IPS-NIHi7 (cell line): Measurements from ENCODE around the gene MRTFA.

Experiments used
- DNase-seq: peaks from one replicate; pipeline ENCODE4 v3.0.0; 2012; ENCODE audit warnings: mixed read lengths; ENCODE audit errors: extremely low spot score

Gene MRTFA

DNA sequence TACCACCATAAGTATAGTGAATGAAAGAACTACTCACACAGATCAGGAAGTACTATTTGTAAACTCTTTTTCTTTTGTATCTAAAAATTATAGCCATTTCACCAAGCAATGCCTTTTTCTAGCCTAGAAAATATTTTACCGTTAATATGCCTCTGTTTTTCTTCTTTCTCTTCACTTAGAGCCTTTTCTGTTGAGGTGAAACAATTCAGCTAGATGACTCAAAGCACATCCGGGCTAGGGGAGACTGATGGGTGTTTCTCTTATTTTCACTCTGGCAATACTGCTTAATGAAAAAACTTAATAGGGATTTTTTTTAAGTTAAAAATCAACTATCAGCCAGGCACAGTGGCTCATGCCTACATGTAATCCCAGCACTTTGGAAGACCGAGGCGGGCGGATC lies 172.8 kb downstream of the MRTFA start:
- DNase-seq = no peak

DNA sequence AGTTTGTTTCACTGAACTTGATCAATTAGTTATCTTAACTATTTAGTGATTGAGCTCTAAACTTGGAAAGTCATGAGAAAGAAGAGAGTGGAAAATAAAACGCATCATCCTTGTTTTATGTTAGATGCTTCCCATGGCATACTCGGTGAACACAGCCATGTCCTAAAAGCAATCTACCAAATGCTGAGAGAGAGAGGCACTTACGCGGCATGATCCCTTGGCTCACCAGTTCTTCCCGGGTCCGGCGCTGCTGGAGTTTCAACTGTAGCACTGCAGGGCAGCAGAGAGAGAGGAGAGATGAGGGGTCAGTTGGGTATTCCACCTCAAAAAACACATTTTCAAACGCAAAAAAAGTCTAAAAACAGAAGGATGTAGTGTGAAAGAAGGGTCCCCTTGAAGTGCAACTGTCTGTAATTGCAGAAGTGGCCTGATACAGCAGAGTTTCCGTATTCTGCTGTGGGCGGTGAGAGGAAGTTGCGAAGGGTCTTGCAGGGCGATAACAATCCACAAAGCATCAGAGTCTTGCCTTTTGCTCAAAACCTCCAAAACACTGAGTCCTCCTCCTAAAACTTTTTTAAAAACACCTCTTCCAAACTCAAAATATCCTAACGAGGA lies 173.4 kb downstream of the MRTFA start:
- no peak for DNase-seq

DNA sequence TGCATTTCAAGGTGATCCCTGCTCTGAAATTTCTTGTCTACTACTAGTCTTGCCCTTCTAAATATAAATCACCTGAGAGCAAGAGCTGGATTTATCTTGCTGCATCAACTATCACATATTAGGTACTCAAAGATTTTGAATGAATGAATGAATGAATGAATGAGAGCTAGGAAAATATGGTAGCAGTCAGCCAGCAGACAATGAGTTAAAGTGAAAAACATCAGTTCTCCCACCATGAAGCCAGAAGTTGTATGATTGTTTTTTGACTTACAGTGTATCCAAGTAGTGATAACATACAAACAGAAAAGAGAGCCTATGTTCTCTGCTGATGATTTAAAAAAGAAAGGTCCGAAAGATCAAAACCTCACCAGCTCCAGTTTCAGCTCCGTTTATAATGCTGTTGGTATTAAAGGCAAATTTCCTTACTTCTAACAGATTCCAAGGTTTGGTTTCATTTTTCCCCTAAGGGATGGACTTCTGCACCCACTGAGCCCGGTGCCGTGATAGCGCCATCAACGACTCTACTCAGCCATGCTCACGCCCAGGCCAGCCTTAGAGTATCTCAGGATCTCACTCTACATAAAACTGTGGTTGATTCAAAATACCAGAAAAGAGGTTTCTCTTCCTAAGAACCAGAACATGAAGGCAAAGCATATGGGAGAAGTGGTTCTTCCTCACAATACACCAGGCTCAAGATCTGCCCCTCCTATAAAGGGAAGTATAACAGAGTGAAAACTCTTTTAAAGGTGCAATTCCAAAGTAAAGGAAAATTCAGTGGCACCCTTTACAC lies 174.1 kb downstream of the MRTFA start:
- no peak for DNase-seq

DNA sequence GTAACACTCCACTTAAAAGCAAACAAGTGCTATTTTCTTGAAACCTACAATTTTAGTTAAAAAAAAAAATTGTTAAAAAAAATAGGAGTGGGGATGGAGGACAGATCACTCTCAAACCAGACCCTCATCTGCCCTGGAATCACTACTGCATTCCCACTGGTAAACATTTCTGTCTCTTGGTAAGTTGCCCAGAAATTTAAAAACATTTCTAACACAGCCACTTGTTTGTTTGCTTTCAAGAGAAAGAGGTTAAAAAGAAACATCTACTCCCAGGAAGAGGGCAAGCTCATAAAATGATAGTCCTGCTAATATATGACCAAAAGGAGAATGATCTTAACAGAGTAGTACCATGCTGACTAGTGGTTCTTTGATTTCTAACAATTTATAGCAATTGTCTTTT lies 182.8 kb downstream of the MRTFA start:
- DNase-seq = no peak

DNA sequence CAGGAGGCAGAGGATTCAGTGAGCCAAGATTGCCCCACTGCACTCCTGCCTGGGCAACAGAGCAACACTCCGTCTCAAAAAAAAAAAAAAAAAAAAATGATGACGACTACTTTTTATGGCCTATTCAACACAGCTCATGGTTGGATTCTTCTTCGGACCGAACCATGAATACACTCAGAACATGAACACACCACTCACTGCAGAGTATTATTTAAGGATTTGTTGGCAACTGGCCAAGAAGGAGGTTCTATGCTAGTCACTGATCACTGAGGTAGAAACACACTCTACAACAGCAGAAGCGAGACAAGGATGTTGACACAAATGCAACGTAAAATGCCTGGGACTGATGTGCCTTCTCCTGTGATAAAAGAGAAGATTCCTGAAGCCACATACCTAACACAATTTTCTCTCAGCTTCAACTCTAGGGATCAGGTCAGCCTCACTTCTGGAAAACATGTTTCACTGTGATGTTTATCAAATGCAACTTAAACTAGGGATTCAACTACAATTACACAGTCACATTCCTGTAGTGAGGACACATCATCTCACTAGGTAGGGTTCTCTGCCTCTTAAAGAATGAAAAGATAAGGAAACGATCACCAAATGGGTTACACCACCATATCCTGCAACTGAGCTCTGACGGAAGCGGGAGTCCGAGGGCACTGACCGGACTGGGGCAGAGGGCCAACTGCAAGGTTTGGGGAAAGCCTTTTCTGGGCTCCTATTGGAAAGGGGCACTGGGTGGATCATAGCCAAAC lies 183.6 kb downstream of the MRTFA start:
- DNase-seq = no peak

DNA sequence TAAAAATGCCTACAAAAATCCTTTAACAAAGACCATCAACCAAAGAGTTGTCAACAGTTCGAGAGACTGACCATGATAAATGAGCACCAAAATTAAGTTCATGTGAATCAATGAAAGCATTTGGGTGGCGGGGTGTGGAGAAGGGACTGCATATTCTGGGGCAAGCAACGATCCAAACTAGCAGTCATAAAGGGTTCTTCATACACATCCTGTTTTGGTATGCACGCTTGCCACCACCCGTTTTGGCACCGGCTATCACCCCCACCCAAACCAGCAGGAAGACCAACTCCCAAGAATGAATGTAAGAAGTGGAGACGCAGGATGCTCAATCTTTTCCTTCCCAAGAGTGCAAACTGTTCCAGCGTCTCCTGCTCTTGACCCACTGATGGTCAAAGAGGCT lies 185.3 kb downstream of the MRTFA start:
- no peak for DNase-seq

DNA sequence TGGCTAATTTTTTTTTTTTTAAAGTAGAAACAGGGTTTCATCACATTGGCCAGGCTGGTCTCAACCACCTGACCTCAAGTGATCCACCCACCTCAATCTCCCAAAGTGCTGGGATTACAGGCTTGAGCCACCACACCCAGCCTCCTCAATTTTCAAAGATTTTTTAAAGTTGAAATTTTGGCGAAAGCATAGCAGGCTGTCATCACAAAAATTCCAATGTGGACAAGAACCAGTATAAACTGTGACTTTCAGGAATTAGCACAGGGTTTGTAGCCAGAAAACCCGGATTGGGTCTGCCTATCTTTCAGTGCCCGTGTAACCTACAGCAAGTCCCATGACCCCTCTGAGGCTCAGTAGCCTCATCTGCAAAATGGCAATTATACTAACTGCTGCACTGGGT lies 185.9 kb downstream of the MRTFA start:
- DNase-seq = no peak

DNA sequence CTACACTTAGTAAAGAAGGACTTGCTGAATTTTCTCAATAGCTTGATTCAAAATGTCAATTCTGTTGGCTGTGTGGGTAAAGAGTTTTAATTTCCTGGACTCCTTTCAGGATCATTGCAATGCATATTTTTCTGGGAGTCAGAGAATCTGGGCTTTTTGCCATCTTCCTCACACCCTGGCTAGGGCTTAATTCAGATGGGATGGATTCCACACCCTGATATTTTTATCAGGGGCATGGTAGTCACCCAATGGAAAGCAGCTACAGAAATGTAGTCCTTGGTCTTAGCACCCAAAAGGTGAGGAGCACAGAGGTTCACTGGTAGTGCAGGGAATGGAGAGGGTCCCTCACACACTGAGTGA lies 186.9 kb downstream of the MRTFA start:
- DNase-seq = no peak

DNA sequence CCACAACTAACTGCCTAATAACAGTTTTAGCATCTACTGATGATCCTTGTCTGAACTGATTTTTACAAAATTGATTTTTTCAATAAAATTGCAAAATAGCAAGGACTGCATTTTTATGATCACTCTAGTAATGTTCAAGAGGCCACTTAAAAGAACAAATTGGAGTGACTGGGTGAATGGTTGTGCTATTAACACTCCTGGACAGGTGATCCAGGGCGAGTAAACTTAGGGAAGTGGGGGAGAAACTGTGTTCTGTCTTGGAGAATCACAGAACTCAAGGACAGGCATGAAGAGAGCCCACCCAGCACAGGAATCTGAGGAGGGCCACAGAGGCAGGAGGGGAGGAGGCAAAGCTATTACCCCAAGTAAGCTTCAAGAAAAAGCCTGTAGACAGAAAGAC lies 190.3 kb downstream of the MRTFA start:
- no peak for DNase-seq

DNA sequence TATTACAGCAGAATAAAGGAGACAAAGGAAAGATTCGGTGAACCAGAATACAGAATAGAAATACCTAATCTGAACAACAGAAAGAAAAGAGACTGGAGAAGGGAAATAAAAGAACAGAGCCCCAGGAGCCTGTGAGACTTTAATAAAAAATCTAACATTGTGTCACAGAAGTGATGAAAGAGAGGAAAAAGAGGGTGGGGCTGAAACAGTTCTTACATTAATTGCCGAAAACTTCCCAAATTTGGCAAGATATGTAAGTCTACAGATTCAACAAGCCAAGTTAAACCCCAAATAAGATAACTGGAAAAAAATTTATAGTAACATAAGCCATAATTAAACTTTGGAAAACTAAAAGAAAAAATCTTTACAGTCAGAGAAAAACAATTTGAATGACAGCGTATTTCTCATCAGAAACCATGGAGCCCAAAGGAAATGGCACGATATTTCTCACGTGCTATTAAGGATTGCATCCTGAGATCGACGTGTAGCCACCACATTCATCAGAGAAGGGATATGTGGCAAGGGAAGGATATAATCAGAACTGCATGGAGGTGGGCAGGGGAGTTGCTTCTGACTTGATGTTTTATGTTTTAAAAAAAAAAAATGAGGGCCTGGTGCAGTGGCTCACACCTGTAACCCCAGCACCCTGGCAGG lies 192.2 kb downstream of the MRTFA start:
- no peak for DNase-seq

DNA sequence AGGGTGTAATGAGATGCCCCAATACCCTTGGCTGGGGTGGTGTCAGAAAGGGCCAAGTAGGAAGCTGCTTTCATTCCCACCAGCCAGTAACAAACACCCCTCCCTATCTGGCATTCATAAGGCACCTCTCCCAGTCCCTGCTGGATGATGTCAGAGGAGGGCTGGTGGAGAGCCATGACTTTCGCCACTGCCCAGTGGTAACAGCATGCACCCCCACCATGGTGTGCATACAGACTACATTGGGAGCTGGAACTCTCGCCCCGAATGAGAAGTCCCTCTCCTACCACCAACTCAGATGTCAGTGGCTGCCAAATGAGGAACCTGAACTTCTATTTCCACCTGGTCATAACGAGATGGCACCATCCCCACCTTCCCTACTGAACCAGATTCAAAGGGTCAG lies 192.8 kb downstream of the MRTFA start:
- no peak for DNase-seq

DNA sequence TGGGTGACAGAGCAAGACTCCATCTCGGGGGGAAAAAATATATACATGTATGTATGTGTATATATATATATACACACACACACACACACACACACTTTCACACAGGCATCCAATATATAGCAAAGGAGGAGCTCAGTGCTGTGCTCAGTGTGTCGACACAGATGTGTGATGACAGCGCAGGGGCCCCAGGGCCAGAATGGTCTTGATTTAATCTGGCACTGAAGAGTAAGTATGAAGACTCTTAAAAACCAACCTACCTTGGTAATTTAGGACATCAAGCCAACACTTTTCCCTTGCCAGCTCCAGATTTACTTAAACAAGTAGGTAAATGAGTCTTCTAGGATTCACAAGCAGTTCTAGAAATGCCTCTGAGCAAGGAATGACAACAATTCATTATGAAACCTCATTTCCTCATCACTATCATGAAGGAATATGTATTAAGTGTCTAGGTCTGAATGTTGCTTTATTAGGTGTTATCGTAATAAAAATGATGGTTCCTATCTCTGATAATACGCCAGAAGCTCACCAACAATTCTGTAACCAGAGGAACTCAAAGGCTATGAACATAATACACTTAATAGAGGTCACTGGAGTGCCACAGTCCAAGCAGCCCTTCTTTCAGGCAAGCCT lies 194.6 kb downstream of the MRTFA start:
- DNase-seq = no peak

DNA sequence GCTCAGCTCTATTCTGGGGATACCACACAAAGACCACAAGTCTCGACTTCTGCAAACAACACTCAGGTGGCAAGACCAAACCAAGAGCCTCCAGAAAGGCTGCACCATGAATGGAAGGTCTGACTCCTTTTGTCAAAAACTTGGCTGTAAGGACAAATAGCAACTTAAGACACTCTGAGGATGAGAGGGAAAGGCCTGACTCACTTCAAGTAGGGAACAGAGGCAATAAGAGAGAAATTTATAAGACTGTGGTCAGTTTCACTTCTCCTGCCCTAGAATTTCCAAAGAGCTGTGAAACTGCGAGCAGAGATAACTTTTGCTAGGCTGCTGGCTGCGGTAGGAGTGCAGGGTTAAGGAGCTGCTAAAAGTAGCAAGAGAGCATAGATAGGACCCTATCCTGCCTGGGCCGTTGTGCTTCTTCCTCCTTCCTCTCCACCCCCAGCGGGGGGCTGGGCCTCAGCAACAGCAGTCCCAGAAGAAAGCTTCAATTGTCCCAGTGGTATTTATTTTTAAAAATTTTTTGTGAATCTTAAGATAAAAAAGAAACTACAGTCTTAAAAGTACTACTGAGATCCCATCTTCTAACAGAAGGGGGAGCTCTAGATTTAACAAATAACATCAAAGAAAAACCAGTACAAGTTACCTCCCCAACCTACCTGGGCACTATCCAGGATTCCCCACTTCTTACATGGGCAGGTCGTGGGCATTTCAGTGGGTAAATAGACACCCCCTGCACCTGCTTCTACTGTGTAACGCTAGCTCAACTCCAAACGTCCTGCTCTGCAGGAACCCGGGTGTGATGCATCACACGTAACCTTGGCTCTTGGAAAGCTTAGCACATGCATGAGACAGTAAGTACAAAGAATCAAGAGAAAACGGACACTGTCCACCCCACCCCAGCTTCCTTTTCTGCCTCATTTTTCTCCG lies 199.8 kb downstream of the MRTFA start:
- peak; percentile 61 for DNase-seq

DNA sequence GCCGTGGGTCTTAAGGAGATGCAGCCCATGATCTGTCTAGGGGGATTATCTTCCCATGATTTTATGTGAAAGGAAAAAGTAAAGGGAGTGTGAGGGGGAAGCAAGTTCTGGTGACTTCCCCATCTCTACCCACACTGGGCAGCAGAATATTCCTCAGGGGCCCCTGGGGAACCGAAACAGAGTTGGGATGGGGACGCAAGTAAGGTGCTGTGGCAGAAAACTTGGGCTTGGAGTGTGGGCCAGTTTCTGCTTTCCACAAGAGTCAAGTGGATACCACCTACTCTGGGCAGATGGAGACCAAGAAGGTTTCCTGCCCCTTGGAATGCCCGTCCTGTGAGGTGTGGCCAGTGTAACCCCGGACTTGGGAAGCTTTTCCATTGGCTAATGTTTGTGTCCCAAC lies 201.8 kb downstream of the MRTFA start:
- no peak for DNase-seq

DNA sequence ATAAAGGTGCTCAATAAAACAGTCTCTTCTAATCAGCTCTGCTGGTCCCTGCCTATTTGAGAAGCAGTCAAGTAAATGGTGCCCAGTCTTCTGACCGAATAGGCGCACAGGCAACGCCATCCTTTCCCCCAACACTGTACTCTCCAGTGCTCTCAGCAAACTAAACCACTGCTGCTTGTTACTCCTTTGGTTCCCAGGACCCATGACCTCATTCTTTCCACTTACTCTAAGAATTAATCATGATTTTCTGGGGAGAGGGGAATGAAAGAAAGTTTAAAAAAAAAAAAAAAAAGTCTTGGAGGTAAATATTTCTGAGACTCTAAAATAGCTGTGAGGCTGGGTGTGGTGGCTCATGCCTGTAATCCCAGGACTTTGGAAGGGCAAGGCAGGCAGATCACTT lies 202.4 kb downstream of the MRTFA start:
- no peak for DNase-seq

DNA sequence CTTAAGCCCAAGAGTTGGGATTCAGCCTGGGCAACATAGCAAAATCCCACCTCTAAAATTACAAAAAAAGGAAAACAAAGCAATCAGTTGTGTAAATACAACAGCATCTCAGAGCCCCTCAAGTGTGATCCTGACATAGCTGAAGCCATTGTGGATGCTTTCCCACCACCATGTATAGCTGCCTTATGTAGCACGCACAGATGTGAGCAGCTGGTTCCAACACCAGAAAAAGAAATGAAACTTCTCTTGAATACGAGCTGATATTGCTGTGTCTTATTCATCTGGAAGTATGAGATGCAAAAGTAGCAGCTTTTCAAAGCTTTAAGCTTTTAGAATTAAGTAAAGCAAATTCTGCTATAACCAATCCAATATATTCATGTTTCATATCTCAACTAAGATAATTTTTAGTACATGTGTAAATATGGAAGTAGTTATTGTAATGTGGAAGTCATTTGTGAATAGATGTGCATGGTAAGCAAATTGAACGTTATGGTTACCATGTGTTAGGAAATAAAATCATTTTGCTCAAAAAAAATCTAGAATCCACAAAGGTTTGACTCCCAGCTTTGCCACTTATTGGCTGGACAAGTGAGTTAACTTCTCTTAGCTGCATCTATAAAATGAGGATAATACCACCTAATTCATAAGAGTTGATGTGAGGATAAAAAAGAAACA lies 203.0 kb downstream of the MRTFA start:
- no peak for DNase-seq

DNA sequence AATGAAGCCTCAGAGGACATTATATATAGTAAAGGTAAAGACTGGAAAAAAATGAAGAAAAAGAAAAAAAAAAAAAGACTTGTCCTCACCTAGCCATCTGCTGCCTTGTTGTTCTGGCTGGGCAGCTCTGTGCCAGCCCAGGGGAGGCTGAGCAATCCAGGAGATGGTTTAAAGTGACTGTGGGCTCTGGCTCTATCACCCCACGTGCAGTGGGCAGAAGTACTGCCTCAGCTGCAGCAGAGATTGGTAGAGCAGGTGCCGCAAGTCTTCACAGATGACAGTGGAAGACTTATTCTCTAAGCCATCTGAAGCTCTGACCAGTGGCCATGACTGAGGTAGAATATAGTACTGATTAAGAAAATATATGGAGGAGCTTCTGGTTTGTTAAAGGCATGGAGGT lies 203.9 kb downstream of the MRTFA start:
- no peak for DNase-seq

DNA sequence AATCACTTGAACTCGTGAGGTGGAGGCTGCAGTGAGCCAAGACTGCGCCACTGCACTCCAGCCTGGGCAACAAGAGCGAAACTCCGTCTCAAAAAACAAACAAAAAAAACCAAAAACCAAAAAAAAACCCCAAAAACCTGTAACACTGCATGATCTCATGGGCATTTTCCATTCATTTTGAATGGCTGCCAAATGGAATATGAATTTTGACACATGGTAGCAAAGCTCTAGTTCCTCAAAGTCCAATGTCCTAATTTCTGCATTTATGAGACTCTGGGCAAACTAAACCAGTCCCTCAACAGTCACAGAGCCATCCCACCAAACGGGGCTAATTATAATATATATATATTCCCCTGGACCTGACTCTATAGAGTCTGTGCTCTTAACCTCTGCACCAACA lies 204.4 kb downstream of the MRTFA start:
- no peak for DNase-seq

DNA sequence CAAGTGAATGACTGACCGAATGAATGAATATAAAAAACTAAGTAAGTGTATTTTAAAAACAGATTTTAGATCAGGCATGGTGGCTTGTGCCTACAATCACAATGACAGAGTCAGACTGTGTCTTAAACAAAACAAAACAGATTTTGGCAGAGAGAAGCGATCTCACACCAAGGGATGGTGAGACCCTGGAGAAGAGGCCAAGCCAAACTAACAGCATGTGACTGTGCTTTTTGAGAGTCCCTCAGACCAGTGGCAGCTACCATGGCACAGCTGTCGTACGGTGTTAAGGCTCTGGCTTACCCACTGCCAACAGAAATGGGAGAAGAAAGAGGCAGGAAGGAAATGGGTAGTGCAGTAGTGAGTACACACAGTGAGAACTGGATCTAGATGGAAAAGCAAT lies 205.5 kb downstream of the MRTFA start:
- DNase-seq = no peak

DNA sequence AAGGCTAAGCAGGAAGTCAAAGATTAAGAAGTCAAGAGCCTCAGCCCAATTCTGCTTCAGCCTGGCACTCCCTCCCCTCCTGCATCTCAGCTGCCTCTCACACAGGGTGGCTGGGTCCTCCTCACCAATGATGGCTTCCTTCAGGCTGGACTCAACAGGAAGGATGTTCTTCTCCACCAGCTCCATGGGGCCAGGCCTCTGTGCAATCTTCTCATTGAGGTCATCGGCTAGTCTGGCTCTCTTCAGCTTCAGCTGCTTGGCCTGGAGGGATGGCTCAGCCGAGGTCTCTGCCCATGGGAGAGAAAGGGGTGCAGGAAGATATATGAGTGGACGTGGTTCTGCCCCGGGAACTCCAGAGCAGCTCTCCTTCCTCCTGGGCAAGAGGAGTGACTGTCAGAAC lies 207.0 kb downstream of the MRTFA start:
- no peak for DNase-seq
